Activated gamma-delta T cell (primary cell): ENCODE results near the gene MCTP2.

Experiments
- DNase-seq: peaks from one replicate; lab custom pipeline; 2025; lab: John Stamatoyannopoulos, UW

Gene MCTP2

DNA sequence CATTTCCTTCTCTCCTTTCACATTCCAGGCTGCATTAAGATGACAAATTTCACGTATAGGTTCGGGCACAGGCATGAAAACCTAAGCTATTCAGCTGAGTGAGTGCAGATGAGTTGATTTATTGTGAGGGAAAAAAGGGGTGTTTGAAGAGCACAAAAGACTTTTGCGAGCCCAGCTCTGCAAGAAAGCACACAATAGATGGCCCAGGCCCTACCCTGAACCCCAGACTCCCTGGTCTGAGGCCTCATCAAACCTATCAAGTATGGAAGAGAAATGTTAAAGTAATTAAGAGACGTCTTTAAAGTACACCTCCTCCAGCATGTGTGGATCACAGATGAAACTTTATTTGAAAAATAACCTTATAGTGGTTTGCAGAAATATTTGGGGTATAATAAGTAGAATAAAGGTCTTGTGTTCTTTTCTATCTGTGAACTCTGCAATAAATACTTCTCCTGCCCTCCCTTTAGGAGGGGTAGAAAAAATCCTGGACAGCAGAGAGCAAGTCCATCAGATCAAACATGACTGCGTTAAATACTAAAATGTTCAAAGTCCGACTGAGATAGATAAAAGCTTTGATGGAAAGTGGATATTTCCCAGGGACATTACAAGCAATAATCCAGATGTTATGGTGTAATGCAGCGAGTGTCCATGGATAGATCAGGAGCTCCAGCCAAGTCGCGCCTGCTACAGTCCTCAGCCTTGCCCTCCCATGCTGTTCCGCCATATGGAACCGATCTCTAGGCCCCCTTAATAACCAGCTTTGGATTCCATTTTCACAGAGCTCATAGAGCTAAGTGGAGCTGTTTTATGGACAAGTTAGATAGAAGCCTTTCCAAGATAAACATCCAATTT is 121.5 kb downstream of the MCTP2 start:
- DNase-seq: no peak

DNA sequence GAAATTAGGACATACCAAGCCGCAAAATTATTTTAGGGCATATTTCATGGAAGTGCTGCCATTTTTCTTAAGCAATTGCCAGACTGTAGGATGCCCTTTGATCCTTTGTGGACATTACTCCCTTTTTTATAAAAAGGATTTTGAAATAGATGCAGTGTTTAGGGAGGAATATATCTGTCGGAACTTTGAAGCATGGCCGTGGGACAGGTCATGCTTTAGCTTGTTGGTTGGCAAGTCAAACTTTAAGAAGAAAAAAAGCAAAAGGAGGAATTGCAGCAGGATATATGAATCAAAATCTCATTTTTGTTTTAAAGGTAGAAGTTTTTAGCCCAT is 122.1 kb downstream of the MCTP2 start:
- DNase-seq: no peak

DNA sequence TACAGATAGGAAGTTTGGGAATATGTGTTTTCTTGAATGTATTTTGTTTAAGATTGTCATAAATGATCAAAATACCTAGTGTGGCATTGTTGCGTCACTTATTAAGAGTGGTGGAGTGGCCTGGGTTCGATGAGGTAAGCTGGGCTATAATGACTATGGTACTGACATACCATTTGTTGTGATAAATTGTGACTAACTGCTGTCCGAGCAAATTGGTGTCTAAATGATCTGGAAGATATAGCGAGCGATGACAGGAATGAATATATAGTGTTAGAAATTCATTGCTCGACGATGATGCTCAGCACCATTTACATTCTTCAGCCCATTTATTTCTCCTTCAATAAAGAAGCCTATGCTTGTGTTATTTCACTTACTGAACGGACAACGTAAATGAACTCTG is 123.3 kb downstream of the MCTP2 start:
- DNase-seq: no peak

DNA sequence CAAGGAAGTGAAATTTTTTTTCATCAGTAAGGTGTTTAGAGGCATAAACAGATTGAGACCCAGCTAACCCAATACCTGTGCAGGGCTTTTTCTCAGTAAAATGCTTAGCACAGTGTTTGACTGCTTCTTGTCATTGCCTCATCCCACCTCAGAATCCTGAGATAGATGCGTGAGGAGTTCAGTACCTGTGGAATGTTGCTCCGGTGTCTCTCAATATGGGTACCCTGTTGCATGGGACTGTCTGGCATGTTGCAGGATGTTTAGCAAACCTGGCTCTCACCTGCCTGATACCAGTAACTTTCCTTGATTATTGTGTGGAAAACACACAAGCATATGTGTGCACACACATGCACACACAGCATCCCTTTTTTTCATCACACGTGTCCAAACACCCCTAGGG is 128.4 kb downstream of the MCTP2 start:
- DNase-seq: no peak

DNA sequence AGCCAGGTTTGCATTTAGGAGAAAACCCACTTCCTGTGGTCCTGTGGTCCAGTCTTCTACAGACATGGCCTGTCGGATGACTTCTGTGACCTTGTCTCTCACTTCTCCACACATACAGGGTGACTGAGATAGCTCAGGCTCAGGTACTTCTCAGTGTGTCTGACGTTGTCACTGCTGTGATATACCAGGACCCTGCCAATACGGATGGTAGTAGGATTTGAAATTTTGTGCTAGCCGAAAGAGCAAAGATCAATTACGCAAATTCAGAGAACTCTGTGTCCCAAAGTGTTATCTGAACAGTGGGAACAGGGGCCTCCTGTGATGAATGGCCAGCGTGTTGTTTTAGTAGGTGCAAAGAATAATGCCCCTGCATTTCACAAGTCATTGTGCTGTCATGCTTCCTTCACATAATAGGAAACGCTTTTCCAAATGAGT is 128.9 kb downstream of the MCTP2 start:
- DNase-seq: no peak

DNA sequence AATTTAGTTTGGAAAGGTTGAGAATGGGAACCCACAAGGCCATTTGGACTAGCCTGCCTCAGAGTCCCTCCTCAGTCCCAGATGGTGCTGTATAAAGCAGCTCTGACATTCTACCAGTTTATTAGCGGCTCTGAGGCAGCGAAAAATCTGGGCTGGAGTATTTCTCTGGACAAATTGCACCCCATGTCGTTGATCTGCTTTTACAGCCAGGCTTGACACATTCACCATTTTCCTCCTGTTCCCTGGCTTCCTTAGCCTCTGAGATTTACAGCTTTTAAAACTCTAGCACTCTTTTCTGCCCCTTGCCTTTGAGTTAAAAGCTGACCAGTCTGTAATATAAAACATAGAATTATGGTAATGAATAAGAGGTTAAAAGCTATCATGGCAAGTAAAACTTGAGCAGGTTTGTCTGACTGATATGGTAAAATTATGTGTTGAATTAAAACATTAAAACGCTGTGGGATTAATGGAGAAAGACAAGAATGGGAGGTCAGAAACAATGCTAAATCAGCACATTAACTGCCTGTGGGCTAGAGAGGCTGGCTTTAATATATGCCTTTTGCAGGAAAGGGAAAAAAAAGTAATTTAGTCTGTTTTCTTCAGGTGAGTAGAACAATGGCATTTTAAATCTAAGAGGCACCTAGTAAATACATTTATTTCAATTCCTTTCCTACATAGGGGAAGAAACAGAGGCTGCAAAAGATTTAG is 131.2 kb downstream of the MCTP2 start:
- DNase-seq: no peak

DNA sequence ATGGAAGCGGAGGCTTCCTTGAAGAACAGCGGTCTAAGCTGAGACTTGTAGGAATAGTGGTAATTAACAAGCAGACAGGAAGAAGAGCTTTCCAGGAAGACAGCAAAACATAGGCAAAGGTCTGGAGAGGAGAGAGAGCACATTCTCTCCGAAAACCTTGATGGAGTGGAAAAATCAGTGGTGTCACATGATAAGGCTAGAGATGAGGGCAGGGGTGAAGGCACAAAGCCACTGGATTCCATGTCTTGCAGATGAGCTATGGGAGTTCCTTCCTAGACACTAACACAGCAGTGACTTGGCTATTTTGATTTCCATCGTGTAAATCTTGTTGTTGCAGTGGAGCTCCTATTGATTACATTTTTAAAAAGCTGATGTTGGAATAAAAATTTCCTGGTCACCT is 132.0 kb downstream of the MCTP2 start:
- no peak for DNase-seq

DNA sequence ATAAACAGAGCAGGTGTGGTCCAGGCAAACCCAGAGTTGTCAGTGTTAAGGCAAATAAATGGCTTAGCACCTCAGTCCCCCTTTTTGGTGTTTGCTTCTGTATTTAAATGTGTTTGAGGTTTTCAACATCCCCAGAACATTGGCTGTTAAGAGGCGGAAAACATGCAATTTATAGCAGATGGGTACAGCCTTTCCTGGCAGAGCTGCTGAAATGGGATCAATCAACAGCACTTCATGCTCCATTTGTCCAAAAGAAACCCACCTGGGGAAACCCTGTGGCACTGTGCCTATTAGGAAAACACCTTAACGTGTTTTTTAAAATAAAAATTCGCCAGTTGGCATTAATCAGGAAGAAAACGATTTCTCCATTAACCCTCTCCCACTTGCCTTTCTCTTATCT is 135.4 kb downstream of the MCTP2 start:
- no peak for DNase-seq

DNA sequence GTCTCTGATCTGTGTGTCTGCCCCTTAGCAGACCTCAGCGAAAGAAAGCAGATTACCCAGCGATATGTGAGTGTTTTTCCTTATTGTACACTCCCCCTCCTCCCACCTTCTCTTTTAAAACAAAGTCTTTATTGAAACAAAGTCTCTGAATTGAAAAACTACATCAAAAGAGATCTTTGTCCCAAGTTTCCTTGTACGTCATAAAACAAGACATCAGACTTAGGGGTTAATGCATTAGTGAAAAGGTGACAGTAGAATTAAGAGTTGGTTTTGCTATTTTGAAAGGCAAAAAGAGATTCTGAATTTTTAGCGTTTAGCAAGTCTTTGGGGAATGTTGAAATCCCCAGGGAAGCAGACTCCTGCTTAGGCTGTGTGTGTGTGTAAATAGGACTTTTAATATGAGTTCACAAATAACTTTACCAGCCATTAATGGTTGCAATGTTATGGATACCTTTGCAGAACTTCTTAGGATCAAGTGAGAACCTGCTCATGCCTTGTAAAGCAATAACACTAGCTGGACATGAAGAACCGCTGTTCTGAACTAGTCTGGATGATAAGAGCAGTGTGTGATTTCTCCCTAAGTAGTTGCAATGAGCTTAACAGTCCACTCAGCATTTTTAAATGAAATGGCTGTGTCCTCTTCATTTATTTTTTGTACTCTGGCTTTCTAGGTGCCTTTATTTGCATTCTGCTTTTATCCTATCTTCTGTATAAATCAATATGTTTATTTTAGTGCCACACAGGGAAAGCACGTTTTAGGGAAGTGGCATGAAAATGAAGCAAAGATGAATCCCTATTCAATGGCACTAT is 136.6 kb downstream of the MCTP2 start:
- no peak for DNase-seq

DNA sequence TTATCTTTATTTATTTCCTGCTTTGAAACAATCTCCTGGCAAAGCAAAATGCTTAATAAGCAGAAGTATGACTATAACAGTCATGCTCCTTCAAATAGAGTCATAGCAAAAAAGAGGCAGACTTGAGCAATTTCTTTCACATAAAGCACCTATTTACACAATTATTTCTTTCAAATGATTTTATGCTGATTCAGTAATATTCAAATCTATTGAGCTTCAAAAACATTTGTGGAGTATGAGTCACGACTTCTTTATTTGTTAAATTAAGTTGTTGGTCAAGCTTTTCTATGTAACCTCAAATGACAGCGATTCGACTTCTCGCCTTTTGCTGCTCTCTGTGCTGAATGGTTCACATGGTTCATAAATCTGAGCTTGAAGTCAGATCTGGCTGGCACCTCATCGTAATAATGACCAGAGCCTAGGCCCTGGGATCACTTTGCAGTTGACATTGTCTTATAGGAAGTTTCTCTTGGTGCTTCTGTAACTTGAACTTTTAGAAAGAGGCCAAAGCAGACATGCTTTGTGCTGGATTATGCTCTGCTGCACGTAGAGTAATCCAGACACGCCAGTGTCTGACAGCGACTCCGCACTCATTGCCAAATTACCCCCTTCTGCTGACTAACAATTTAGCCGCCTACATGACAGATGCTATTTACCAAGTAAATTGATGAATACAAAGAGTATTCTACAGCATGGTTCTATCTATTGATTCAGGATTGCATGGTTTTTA is 139.0 kb downstream of the MCTP2 start:
- no peak for DNase-seq

DNA sequence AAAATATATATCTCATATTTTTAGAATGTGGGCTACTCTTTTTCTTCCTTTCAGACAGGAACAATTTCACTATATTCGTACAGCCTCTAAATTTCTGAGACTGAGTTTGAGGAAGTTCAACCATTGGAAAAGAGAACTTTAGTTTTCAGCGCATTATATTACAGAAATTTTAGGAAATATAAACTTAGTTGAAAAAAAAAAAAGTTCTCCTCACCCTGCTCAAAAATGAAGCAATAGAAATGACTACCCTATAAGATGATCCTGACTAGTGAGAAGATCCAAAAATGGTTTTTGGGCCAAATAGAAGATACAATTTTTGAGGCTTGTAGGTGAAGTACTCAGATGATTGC is 139.6 kb downstream of the MCTP2 start:
- no peak for DNase-seq

DNA sequence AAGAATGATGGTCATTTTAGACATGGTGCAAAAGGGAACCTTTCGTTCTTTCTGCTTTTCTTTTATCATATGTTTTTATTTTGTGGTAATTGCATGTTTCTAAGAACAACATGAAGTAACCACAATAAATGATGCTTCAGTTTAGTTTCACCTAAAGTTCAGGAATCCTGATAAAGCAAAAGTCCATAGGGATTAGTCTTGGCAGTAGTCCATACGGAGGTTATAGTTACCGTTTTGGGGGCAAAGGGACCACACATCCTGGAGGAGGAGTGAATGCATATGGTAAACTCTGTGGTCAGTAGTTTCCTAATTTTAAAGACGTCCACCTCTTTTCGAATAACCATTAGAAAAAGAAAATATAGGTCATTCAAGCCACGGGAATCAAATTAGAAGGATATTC is 141.5 kb downstream of the MCTP2 start:
- DNase-seq: no peak

DNA sequence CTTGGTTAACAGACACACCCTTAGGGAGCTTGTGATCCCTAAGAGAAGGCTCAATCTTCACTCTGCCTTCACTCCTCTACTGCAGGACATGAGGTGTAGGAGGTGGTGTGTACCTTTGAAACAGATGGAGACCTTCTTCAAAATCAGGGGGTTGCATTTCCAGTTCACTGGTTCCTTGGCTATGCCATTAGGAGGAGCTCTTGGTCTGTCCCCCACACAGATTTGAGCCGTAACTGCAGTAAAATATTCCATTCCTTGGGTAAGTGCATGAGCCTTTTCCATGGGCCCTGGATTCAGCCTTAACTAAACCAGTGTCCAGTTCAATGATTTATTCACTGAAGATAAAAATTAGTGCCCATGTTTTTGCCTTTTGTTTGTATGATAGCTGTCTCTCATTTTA is 144.6 kb downstream of the MCTP2 start:
- no peak for DNase-seq

DNA sequence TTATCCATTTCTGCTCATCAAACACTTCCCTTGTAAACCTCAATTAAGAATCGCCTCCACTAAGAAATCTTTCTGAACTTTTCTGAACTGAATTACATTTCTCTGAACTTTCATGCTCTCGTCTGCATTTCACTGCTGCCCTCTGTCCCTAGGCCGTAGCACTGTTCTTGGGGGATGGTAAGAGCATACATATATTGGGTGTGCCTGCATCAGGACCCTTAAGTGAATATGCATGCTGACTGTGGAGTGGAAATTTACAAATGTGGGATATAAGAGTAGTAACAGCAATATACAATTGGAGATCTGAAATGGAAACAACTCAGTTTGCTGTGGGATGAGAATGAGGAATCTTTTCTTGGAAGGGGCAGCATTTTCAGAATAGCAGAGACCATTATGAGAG is 148.6 kb downstream of the MCTP2 start:
- no peak for DNase-seq

DNA sequence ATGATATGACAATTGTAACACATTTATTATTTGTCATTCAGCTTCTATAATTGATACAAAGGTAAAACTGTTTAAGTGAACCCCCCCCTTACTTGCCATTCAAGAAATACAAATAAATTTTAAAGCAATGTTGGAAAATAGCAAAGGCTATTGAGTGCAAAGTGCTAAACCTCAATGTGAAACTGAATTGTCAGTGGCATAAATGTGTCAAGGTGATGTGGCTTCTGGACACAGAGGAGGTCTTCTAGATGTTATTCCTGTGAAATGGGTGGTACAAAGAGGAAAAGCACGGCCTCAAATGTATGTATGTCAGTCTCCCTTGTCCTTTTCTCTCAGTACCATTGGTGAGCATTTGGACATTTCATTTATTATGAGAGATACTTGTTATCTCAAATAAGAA is 149.4 kb downstream of the MCTP2 start:
- no peak for DNase-seq

DNA sequence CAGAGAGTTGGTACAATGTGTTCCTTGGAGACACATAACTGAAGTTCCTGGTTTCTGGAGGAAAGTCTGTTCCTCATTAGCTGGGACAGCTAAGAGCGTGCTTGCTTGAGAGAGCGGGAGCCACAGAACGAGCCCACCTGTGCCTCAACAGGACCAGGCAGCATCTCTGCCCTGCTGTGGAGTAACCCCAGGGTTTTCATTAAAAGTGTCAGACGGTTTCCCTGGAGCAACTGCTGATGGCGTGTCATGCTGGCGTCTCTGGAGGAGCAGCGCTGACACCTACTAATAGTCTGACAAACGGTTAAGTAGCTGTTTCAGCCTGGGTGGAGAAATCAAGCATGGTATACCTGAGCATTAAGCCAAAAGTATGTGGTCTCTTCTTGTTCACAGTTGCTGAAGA is 150.0 kb downstream of the MCTP2 start:
- no peak for DNase-seq

DNA sequence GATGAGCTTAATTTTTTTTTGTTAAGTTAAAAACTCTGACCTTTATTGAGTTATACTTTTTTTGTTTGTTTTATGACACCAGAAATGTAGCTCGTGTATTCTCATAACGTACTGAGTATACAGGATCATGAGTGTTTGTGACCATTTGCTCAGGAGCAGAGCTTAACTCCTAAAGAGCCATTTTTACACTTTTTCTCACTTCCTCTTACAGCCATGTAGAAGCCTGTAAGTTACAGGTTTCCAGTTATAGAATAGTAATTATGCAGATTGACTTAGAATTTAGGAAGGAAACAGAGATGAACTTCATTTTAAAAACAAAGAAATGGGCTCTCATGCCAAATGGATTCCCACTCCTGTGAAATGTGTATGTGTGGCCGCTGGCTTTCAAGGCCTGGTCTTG is 151.7 kb downstream of the MCTP2 start:
- DNase-seq: no peak

DNA sequence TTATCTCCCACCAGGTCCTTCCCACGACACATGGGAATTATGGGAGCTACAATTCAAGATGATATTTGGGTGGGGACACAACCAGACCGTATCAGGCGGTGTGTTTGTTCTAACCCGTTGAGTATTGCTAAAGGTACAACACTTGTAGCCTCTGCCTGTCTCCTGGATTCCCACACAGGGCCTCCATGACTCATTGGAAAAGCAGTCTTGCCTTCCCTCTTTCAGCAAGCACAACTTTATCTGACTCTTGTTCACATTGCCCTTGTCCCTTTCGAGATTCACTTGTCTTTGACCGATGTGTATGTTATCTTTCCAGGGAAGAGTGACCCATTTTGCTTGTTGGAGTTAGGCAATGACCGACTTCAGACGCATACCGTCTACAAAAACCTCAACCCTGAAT is 152.3 kb downstream of the MCTP2 start:
- DNase-seq: no peak

DNA sequence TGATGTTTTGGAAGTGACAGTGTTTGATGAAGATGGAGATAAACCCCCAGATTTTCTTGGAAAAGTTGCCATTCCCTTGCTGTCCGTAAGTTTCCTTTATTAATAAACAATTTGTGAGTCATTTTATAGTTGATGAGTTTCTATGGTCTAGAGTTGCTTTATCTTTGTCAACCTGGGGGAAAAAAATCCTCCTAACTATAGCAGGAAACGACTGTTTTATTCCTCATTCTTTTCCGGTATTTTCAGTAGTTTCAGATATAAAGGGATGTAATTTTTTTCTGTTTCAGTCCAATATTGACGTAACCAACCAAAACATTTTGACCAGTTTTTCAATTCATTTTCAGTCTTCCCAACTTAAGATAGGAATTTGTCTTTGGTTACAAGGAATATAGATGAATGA is 154.1 kb downstream of the MCTP2 start:
- no peak for DNase-seq

DNA sequence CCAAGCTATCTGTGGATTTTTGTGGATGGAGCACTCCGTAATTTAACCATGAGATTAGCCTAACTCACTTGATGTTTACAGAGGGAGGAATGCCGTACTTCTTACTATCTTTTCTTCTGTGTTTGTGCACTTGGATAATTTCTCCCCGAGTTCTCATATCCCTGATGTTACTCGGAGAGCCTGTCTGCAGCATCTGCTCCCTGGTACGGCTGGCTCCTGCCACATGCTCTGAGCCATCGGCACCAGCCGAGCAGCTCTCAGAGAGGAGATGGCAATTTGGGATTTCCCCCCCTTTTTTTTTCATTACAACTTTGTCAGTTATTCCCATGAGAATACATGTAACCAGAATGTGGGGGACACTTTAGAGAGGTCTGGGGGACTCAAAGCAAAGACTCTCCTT is 155.0 kb downstream of the MCTP2 start:
- no peak for DNase-seq

DNA sequence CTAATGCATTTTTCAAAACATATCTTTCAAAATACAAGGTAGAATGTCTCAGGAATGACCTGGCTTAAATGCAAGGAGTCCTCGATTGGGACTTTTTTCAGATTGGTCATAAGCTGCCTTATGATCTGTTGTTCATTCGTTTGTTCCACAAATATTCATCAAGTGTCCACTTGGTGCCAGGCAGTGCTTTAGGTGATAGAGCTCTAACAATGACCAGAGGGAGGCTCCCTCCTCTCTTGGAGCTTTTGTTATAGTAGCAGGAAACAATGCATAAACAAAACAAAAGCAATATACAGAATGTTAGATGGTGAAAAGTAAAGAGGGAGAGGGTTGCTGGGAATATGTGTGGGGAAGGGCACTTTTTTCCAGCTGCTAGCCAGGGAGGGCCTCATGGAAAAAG is 156.1 kb downstream of the MCTP2 start:
- DNase-seq: no peak

DNA sequence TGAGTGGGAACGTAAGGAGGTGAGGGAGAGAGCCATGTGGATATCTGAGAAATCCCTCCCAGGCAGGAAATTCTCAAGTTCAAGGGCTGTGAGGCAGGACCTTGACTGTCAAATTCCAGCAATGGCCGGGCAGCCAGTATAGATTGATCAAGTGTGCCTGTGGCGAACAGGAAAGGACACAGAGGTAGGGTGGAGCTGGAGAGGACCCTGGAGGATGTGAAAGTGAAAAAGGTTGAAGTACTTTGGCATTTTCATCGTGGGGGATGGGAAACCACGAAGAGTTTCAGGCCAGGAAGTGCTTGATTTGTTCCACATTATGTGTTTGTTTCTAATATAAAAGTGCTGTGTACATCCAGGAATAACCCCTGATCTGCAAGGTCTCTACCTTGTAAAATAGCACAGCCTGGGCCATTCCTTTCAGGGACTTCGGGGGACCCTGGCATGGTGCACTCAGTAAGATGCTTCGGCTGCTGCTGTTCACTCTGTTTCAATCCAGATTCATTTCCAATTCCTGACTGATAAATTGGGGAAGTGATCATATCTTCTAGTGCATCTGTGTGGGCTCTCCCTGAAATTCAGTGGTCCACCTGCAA is 156.6 kb downstream of the MCTP2 start:
- no peak for DNase-seq
